ENCODE measurements around the gene EDIL3.
"Not testable (repeated sequence)": the region's sequence is repeated elsewhere in the genome, so short reads cannot be mapped to it uniquely, and the experiment has no call there.

Gene EDIL3

GRCh38 chr5:84045964-84046363 lies 338.7 kb downstream of the EDIL3 start:
- DNase-seq, result no peak

- DNase-seq, result no peak
Measured at GRCh38 chr5:84036842-84037241, 347.8 kb downstream of the EDIL3 start.

GRCh38 chr5:84032324-84032723 lies 352.4 kb downstream of the EDIL3 start:
- no peak for DNase-seq

GRCh38 chr5:84028093-84028492 lies 356.6 kb downstream of the EDIL3 start:
- no peak for DNase-seq

GRCh38 chr5:84018521-84018920 lies 366.2 kb downstream of the EDIL3 start:
- not testable (repeated sequence) for DNase-seq

- DNase-seq, result no peak
Measured at GRCh38 chr5:84017523-84018172, 367.0 kb downstream of the EDIL3 start.

- DNase-seq, result no peak
Measured at GRCh38 chr5:84016085-84016484, 368.6 kb downstream of the EDIL3 start.

GRCh38 chr5:84014966-84015365 lies 369.7 kb downstream of the EDIL3 start:
- DNase-seq, result no peak

GRCh38 chr5:83993803-83994202 lies 390.9 kb downstream of the EDIL3 start:
- no peak for DNase-seq

GRCh38 chr5:83991566-83992224 lies 393.0 kb downstream of the EDIL3 start:
- no peak for DNase-seq

GRCh38 chr5:83988293-83988685 lies 396.4 kb downstream of the EDIL3 start:
- no peak for DNase-seq

GRCh38 chr5:83987513-83988292 lies 397.0 kb downstream of the EDIL3 start:
- DNase-seq, result no peak

GRCh38 chr5:83983852-83984251 lies 400.8 kb downstream of the EDIL3 start:
- DNase-seq, result no peak

GRCh38 chr5:83973925-83974815 lies 410.5 kb downstream of the EDIL3 start:
- no peak for DNase-seq

GRCh38 chr5:83972909-83973308 lies 411.8 kb downstream of the EDIL3 start:
- no peak for DNase-seq

GRCh38 chr5:83972236-83972635 lies 412.4 kb downstream of the EDIL3 start:
- DNase-seq, result no peak

- no peak for DNase-seq
Measured at GRCh38 chr5:83967417-83967816, 417.3 kb downstream of the EDIL3 start.

GRCh38 chr5:83965441-83965840 lies 419.2 kb downstream of the EDIL3 start:
- DNase-seq, result no peak

- no peak for DNase-seq
Measured at GRCh38 chr5:83964271-83964670, 420.4 kb downstream of the EDIL3 start.

- DNase-seq, result no peak
Measured at GRCh38 chr5:83957188-83957587, 427.5 kb downstream of the EDIL3 start.

GRCh38 chr5:83956386-83956785 lies 428.3 kb downstream of the EDIL3 start:
- no peak for DNase-seq

GRCh38 chr5:83955916-83956315 lies 428.8 kb downstream of the EDIL3 start:
- no peak for DNase-seq

- DNase-seq, result no peak
Measured at GRCh38 chr5:83947763-83948162, 436.9 kb downstream of the EDIL3 start.

All from stimulated activated CD4-positive, alpha-beta T cell treated with anti-CD3 and anti-CD28 coated beads, Interleukin-2, amount 100 ng/mL, for 48 hours (primary cell).